PC-3 (cell line): ENCODE measurements around the gene PROCA1. TPM values are rescaled to one million over a fixed set of nuclear protein-coding genes. Genes with fewer than 3 reads are reported as not detected.

ENCODE experiments used
- ATAC-seq: fragments of 200-7000 bp; cut with Tn5 transposase; 2 replicates; pipeline ENCODE4 v1.9.1; 2020; ENCODE audit warnings: mild to moderate bottlenecking, moderate library complexity
- BruUV-seq: library from RNA; stranded (reverse); fragments of 400-500 nt; replicated peaks from 2 replicates; lab custom pipeline; 2021; lab: Mats Ljungman, UMichigan
- CTCF ChIA-PET: fragments of 300-600 bp; sonication (Branson Sonifier 250); formaldehyde crosslinking; loops from one replicate; lab custom pipeline; 2022; ENCODE audit warnings: antibody characterized with exemption; lab: Charles Lee
- POLR2A ChIA-PET: fragments of 300-600 bp; sonication (Branson Sonifier 250); formaldehyde crosslinking; loops from one replicate; lab custom pipeline; 2022; ENCODE audit warnings: antibody characterized with exemption; ENCODE audit not compliant: unreplicated experiment; lab: Charles Lee
- DNase-seq: peaks from one replicate; pipeline ENCODE4 v3.0.0-alpha.2; 2015
- H2AFZ ChIP-seq: fragments of 300-600 bp; sonication (generic); 2 replicates; pipeline ENCODE4 v1.6.0; 2016; ENCODE audit warnings: antibody characterized with exemption, low read length
- H3F3A ChIP-seq: fragments of 300-600 bp; sonication (generic); one replicate; pipeline ENCODE4 v1.6.0; 2017; ENCODE audit warnings: antibody characterized with exemption, low read length, control low read depth, mild to moderate bottlenecking; ENCODE audit not compliant: unreplicated experiment
- H3K27ac ChIP-seq: fragments of 300-600 bp; sonication (generic); 2 replicates; pipeline ENCODE4 v1.5.1; 2016; ENCODE audit warnings: mild to moderate bottlenecking, low read length
- H3K27me3 ChIP-seq: fragments of 300-600 bp; sonication (generic); 2 replicates; pipeline ENCODE4 v1.6.1; 2016; ENCODE audit warnings: low read length, mixed read lengths
- H3K36me3 ChIP-seq: fragments of 300-600 bp; sonication (generic); 2 replicates; pipeline ENCODE4 v1.6.1; 2016; ENCODE audit warnings: low read depth, mixed run types, low read length, mixed read lengths
- H3K4me1 ChIP-seq: fragments of 300-600 bp; sonication (generic); 2 replicates; pipeline ENCODE4 v1.5.1; 2016; ENCODE audit warnings: low read length; ENCODE audit not compliant: insufficient read depth
- H3K4me2 ChIP-seq: fragments of 300-600 bp; sonication (generic); 2 replicates; pipeline ENCODE4 v1.6.0; 2016; ENCODE audit warnings: low read length
- H3K4me3 ChIP-seq: fragments of 300-600 bp; sonication (generic); 2 replicates; pipeline ENCODE4 v1.5.1; 2016; ENCODE audit warnings: mild to moderate bottlenecking, low read length, mixed read lengths
- H3K79me2 ChIP-seq: fragments of 300-600 bp; sonication (generic); 2 replicates; pipeline ENCODE4 v1.6.1; 2017; ENCODE audit warnings: low read length, mixed read lengths
- H3K9ac ChIP-seq: fragments of 300-600 bp; sonication (generic); 2 replicates; pipeline ENCODE4 v1.6.0; 2016; ENCODE audit warnings: mild to moderate bottlenecking, low read length
- H3K9me2 ChIP-seq: fragments of 300-600 bp; sonication (generic); replicated peaks from 2 replicates; pipeline ENCODE4 v1.6.1; 2016; ENCODE audit warnings: mixed run types, low read length, mixed read lengths
- H3K9me3 ChIP-seq: fragments of 300-600 bp; sonication (generic); 2 replicates; pipeline ENCODE4 v1.6.1; 2016; ENCODE audit warnings: low read length, mixed read lengths
- H4K20me1 ChIP-seq: fragments of 300-600 bp; sonication (generic); 2 replicates; pipeline ENCODE4 v1.6.1; 2016; ENCODE audit warnings: low read length, mixed read lengths
- CTCF ChIP-seq: fragments of 300-600 bp; sonication (generic); conservative IDR thresholded peaks from 2 replicates; pipeline ENCODE4 v1.5.1; 2017; ENCODE audit warnings: antibody characterized with exemption, low read depth, mild to moderate bottlenecking, low read length
- EZH2 ChIP-seq: fragments of 300-600 bp; sonication (generic); IDR thresholded peaks from one replicate; pipeline ENCODE4 v1.6.1; 2017; ENCODE audit warnings: antibody characterized with exemption, mild to moderate bottlenecking, low read length; ENCODE audit not compliant: unreplicated experiment
- EZH2phosphoT487 ChIP-seq: fragments of 300-600 bp; sonication (generic); IDR thresholded peaks from 2 replicates; pipeline ENCODE4 v1.6.1; 2018; ENCODE audit warnings: mild to moderate bottlenecking, antibody characterized with exemption, low read length, borderline replicate concordance
- intact Hi-C: fragments of 100-400 bp; cut with micrococcal nuclease; formaldehyde crosslinking; loops from 2 replicates; pipeline ENCODE4 v1.9.0; 2023
- total RNA-seq: library from RNA; depleted of rRNA; stranded (reverse); fragments of >200 nt; gene quantifications from 2 replicates; pipeline ENCODE4 v1.2.3, GENCODE V29; 2014

Gene PROCA1
- total RNA-seq, 1 experiment from 2014 or later, result 1.9 TPM

- Histone ChIP-seq H3K27me3 (no peaks in the 10 kb centered on the region), H3K9ac (no peak overlapping the region), H3K27ac (peak overlapping the region; percentile 32; the same call in 1 of the 2 replicates), H3K9me2 (no peaks in the 10 kb centered on the region), H3K9me3 (no peaks in the 10 kb centered on the region), H4K20me1 (no peaks in the 10 kb centered on the region), H3K79me2 (no peaks in the 10 kb centered on the region), H3K4me1 (peaks cover 10% of the 10 kb centered on the region), H3F3A (no peaks in the 10 kb centered on the region), H3K4me2 (peak overlapping the region; percentile 46), H3K36me3 (no peaks in the 10 kb centered on the region), H2AFZ (no peak overlapping the region), H3K4me3 (no peak overlapping the region)
- DNase-seq (no peak), ATAC-seq (no peak)
- ChIA-PET CTCF (interaction anchor here (1.5 kb wide), 1 partner anchor 8 kb away, joined by 5 read pairs; the partner anchor contains the start of gene TLCD1), POLR2A (interaction anchor here (0.5 kb wide), 1 partner anchor 23 kb away, joined by 6 read pairs; the partner anchor contains the start of gene PROCA1)
- no TSS peak for BruUV-seq
- TF ChIP-seq EZH2, result no peak
- no peak for TF ChIP-seq CTCF
- no peak for TF ChIP-seq EZH2phosphoT487
- intact Hi-C loops, result no loop called here
Measured at GRCh38 chr17:28734712-28735241, 23.1 kb upstream of the PROCA1 start.

GRCh38 chr17:28733346-28733745, 21.7 kb upstream of the PROCA1 start:
- no peaks in the 10 kb centered on the region for H3K36me3 ChIP-seq
- intact Hi-C loops, result no loop called here
- no peaks in the 10 kb centered on the region for H3F3A ChIP-seq
- DNase-seq (no peak), ATAC-seq (no peak)
- no peaks in the 10 kb centered on the region for H3K79me2 ChIP-seq
- no peaks in the 10 kb centered on the region for H3K9me3 ChIP-seq
- TF ChIP-seq EZH2phosphoT487 (no peak), EZH2 (no peak), CTCF (no peak)
- no peak overlapping the region for H2AFZ ChIP-seq
- ChIA-PET CTCF (no interaction called here), POLR2A (no interaction called here)
- H3K4me1 ChIP-seq, result peaks cover 13% of the 10 kb centered on the region
- no peak overlapping the region; the same call in 1 of the 2 replicates for H3K27ac ChIP-seq
- no peak overlapping the region for H3K4me3 ChIP-seq
- no peaks in the 10 kb centered on the region for H3K27me3 ChIP-seq
- no TSS peak for BruUV-seq
- no peak overlapping the region for H3K9ac ChIP-seq
- H3K4me2 ChIP-seq, result no peak overlapping the region
- H4K20me1 ChIP-seq, result no peaks in the 10 kb centered on the region
- H3K9me2 ChIP-seq, result no peaks in the 10 kb centered on the region

- Histone ChIP-seq H3K4me3 (no peak overlapping the region), H3K79me2 (no peaks in the 10 kb centered on the region), H3F3A (peaks cover 4% of the 10 kb centered on the region), H3K4me2 (no peak overlapping the region), H3K9me2 (no peaks in the 10 kb centered on the region), H4K20me1 (no peaks in the 10 kb centered on the region), H3K27ac (peak overlapping the region; percentile 99), H3K4me1 (peaks cover 16% of the 10 kb centered on the region), H3K9me3 (no peaks in the 10 kb centered on the region), H3K9ac (peak overlapping the region; percentile 60; the same call in 1 of the 2 replicates), H2AFZ (no peak overlapping the region), H3K36me3 (no peaks in the 10 kb centered on the region), H3K27me3 (no peaks in the 10 kb centered on the region)
- DNase-seq (no peak), ATAC-seq (no peak)
- ChIA-PET CTCF (no interaction called here), POLR2A (interaction anchor here (0.7 kb wide), 1 partner anchor 149 kb away, joined by 5 read pairs; no protein-coding TSS in a partner anchor)
- BruUV-seq, result no TSS peak
- TF ChIP-seq EZH2phosphoT487 (no peak), EZH2 (no peak), CTCF (no peak)
- intact Hi-C loops, result loop anchor here (10.0 kb wide), 1 partner anchor 175 kb away; the partner anchor contains the start of gene DHRS13
Measured at GRCh38 chr17:28729950-28730330, 18.3 kb upstream of the PROCA1 start.
